Measurements from ENCODE around the gene CACNA1D. TPM values are rescaled to one million over a fixed set of nuclear protein-coding genes. Genes with fewer than 3 reads are reported as not detected.

The CACNA1D gene
- total RNA-seq, 2 experiments from 2014 or later = not detected

DNA sequence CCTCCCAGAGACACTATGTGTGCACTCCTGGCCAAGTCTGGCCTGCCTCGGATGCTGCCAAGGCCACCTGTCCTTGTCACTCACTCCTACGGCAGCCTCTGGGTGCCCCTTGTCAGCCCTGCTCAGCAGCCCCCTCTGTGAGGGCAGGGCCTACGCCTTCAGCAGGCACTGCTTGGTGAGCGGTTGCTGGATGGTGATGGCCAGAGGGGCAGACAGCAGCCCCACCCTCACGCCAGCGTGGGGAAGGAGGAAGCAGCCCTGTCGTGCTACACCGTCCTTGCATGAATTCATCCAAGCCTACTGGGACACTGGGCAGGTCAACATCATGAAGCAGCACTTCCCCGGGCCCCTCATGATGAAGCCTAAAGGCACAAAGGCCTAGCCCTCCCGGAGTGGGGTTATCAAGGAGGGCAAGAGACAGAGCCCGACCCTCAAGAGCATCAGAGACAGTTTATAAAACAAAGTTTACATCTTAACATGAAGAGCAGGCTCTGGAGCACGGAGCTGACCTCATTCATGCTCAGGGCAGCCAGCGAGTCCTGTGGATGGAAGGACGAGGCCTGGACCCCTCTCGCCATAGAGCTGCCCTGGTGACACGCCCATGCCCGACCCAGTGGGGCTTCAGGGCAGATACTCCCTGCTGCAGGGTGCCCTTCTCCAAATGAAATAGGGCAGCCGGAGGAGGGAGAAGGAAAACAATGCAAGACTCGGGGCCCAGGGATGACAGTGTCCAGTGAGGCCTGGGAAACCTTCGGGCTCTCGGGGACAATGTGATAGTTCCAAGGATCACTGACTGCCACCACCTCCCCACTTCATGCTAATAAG lies 326.6 kb downstream of the CACNA1D start:
- Mint-ChIP-seq H3K9me3 (no peaks in the 10 kb centered on the region), H3K4me1 (ENCODE audit: low read depth) (no peaks in the 10 kb centered on the region), H3K4me3 (no peak overlapping the region), H3K27me3 (peaks cover 3% of the 10 kb centered on the region), H3K36me3 (ENCODE audit: low read depth) (no peaks in the 10 kb centered on the region), H3K27ac (no peak overlapping the region)
- ChIA-PET POLR2A (no interaction called here), CTCF (no interaction called here)
- intact Hi-C loops (cut with micrococcal nuclease) = no loop called here
- ATAC-seq (no peak), DNase-seq (no peak)
- TF ChIP-seq, protein P1, sequence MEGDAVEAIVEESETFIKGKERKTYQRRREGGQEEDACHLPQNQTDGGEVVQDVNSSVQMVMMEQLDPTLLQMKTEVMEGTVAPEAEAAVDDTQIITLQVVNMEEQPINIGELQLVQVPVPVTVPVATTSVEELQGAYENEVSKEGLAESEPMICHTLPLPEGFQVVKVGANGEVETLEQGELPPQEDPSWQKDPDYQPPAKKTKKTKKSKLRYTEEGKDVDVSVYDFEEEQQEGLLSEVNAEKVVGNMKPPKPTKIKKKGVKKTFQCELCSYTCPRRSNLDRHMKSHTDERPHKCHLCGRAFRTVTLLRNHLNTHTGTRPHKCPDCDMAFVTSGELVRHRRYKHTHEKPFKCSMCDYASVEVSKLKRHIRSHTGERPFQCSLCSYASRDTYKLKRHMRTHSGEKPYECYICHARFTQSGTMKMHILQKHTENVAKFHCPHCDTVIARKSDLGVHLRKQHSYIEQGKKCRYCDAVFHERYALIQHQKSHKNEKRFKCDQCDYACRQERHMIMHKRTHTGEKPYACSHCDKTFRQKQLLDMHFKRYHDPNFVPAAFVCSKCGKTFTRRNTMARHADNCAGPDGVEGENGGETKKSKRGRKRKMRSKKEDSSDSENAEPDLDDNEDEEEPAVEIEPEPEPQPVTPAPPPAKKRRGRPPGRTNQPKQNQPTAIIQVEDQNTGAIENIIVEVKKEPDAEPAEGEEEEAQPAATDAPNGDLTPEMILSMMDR (IDR thresholded peaks at IDR 0.05) = no peak

DNA sequence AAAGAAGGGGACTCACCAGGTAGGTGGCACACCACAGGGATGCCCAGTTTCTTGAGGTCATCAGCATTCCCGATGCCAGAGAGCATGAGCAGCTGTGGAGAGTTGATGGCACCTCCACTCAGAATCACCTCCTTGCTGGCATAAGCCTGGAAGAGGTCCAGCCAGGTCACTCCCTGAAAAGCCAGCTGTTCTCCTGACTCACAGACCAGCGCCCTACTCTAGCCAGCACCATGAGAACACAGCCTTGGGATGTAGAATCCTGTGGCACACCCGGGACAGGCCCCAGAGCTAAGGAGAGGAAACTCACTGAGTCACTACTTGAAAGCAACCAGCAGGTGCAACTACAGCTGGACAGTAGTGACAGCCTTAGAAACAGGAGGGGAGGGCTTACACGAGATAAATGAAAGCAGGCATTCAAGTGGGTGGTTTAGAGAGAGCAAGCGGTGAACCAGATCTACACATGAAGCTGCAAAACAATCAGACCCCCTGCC lies 327.3 kb downstream of the CACNA1D start:
- Mint-ChIP-seq H3K4me1 (ENCODE audit: low read depth) (no peaks in the 10 kb centered on the region), H3K4me3 (no peak overlapping the region), H3K27ac (no peak overlapping the region), H3K9me3 (no peaks in the 10 kb centered on the region), H3K27me3 (peaks cover 3% of the 10 kb centered on the region), H3K36me3 (ENCODE audit: low read depth) (no peaks in the 10 kb centered on the region)
- ChIA-PET POLR2A (no interaction called here), CTCF (no interaction called here)
- DNase-seq = no peak
- no peak for ATAC-seq
- intact Hi-C loops (cut with micrococcal nuclease) = no loop called here
- TF ChIP-seq, protein P1 (IDR thresholded peaks at IDR 0.05) = no peak

- TF ChIP-seq, protein P1 (IDR thresholded peaks at IDR 0.05) = no peak
- Mint-ChIP-seq H3K27me3 (peaks cover 3% of the 10 kb centered on the region), H3K36me3 (ENCODE audit: low read depth) (no peaks in the 10 kb centered on the region), H3K4me3 (no peak overlapping the region), H3K4me1 (ENCODE audit: low read depth) (no peaks in the 10 kb centered on the region), H3K9me3 (no peaks in the 10 kb centered on the region), H3K27ac (no peak overlapping the region)
- DNase-seq (no peak), ATAC-seq (no peak)
- ChIA-PET POLR2A (no interaction called here), CTCF (no interaction called here)
- intact Hi-C loops (cut with micrococcal nuclease) = no loop called here
Measured at GRCh38 chr3:53822331-53822741, 327.9 kb downstream of the CACNA1D start.

GRCh38 chr3:53823026-53823955 lies 328.9 kb downstream of the CACNA1D start:
- Mint-ChIP-seq H3K9me3 (no peaks in the 10 kb centered on the region), H3K27me3 (no peaks in the 10 kb centered on the region), H3K4me1 (ENCODE audit: low read depth) (no peaks in the 10 kb centered on the region), H3K4me3 (no peak overlapping the region), H3K27ac (no peak overlapping the region), H3K36me3 (ENCODE audit: low read depth) (no peaks in the 10 kb centered on the region)
- CTCF ChIA-PET = no interaction called here
- no peak for ATAC-seq
- POLR2A ChIA-PET = no interaction called here
- DNase-seq = no peak
- TF ChIP-seq, protein P1 (IDR thresholded peaks at IDR 0.05) = no peak
- intact Hi-C loops (cut with micrococcal nuclease) = no loop called here

Data from activated CD8-positive, alpha-beta T cell treated with anti-CD3 and anti-CD28 coated beads for 36 hours (primary cell).